ENCODE measurements around the gene KRTAP4-8.
A peak's percentile ranks its signal among the peaks of the same experiment; 100 is the strongest.
"Not testable (repeated sequence)": the region's sequence is repeated elsewhere in the genome, so short reads cannot be mapped to it uniquely, and the experiment has no call there.

Gene KRTAP4-8

GRCh38 chr17:41103896-41104295 lies 6.0 kb upstream of the KRTAP4-8 start:
- DNase-seq (ENCODE audit: low read depth): no peak
- no peak overlapping the region for H3K4me3 ChIP-seq (ENCODE audit: low read length)
- TF ChIP-seq CTCF (IDR thresholded peaks at IDR 0.05; ENCODE audit: insufficient read depth, low read depth, low read length, missing control alignments): no peak

GRCh38 chr17:41101586-41102259 lies 3.8 kb upstream of the KRTAP4-8 start, which contains the start of gene KRTAP4-16:
TSS of gene KRTAP4-16 (minus strand) at chr17:41102209. CDS start at chr17:41102209, 0 bp downstream.
- no peak within 1 kb of the TSS for H3K4me3 ChIP-seq (ENCODE audit: low read length)
- TF ChIP-seq CTCF (IDR thresholded peaks at IDR 0.05; ENCODE audit: insufficient read depth, low read depth, low read length, missing control alignments): no peak
- no peak for DNase-seq (ENCODE audit: low read depth)

- peak; percentile 91 for DNase-seq (ENCODE audit: low read depth)
- not testable (repeated sequence) for H3K4me3 ChIP-seq (ENCODE audit: low read length)
These were observed 1.9 kb upstream of the KRTAP4-8 start for GRCh38 chr17:41099682-41100480.

- no peak overlapping the region for H3K4me3 ChIP-seq (ENCODE audit: low read length)
- no peak for TF ChIP-seq CTCF (IDR thresholded peaks at IDR 0.05; ENCODE audit: insufficient read depth, low read depth, low read length, missing control alignments)
- DNase-seq (ENCODE audit: low read depth): peak; percentile 86
These were observed 539 bp upstream of the KRTAP4-8 start for GRCh38 chr17:41098481-41098880.

GRCh38 chr17:41096055-41096454 lies 1.9 kb downstream of the KRTAP4-8 start:
- H3K4me3 ChIP-seq (ENCODE audit: low read length): no peak overlapping the region
- DNase-seq (ENCODE audit: low read depth): no peak
- TF ChIP-seq CTCF (IDR thresholded peaks at IDR 0.05; ENCODE audit: insufficient read depth, low read depth, low read length, missing control alignments): no peak

- not testable (repeated sequence) for H3K4me3 ChIP-seq (ENCODE audit: low read length)
These were observed 9.1 kb downstream of the KRTAP4-8 start for GRCh38 chr17:41088760-41089352.

GRCh38 chr17:41084100-41084856 lies 13.7 kb downstream of the KRTAP4-8 start, which contains the start of gene KRTAP4-7:
TSS of gene KRTAP4-7 (plus strand) at chr17:41084150. CDS start at chr17:41084207, 57 bp downstream.
- H3K4me3 ChIP-seq (ENCODE audit: low read length); DNase-seq (ENCODE audit: low read depth): not testable (repeated sequence)

More at GRCh38 chr17:41088760-41089352, 9.1 kb downstream of the KRTAP4-8 start:
- DNase-seq (ENCODE audit: low read depth): not testable (repeated sequence)

- peak; percentile 49 for DNase-seq (ENCODE audit: low read depth)
- not testable (repeated sequence) for H3K4me3 ChIP-seq (ENCODE audit: low read length)
These were observed 14.5 kb downstream of the KRTAP4-8 start for GRCh38 chr17:41083427-41083826.
